ENCODE results near the gene FBXO21.

Gene FBXO21

DNA sequence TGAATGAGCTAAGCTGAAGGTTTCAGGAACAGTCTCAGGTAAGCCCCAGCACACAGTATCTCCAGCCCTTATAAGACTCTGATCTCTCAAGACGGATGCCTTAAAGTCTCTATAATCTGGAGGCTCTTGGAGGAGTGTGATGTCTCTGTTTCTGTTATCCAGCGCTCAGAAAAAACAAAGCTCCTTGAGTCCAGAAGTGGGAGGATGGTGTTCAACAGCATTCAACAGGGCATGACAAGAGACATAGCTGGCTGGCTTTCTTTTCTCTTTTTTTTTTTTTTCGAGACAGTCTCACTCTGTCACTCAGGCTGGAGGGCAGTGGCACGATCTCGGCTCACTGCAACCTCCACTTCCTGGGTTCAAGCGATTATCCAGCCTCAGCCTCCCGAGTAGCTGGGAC lies 59.5 kb downstream of the FBXO21 start:
- H3K36me3 ChIP-seq (ENCODE audit: insufficient read depth, low read length), result no peaks in the 10 kb centered on the region
- TF ChIP-seq, protein P1, sequence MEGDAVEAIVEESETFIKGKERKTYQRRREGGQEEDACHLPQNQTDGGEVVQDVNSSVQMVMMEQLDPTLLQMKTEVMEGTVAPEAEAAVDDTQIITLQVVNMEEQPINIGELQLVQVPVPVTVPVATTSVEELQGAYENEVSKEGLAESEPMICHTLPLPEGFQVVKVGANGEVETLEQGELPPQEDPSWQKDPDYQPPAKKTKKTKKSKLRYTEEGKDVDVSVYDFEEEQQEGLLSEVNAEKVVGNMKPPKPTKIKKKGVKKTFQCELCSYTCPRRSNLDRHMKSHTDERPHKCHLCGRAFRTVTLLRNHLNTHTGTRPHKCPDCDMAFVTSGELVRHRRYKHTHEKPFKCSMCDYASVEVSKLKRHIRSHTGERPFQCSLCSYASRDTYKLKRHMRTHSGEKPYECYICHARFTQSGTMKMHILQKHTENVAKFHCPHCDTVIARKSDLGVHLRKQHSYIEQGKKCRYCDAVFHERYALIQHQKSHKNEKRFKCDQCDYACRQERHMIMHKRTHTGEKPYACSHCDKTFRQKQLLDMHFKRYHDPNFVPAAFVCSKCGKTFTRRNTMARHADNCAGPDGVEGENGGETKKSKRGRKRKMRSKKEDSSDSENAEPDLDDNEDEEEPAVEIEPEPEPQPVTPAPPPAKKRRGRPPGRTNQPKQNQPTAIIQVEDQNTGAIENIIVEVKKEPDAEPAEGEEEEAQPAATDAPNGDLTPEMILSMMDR (conservative IDR thresholded peaks at IDR 0.05; ENCODE audit: low read length), result no peak
- TF ChIP-seq EZH2phosphoT487 (IDR thresholded peaks at IDR 0.05; ENCODE audit: borderline replicate concordance), result no peak
- H4K20me1 ChIP-seq (ENCODE audit: insufficient read depth, low read length, poor library complexity, severe bottlenecking), result no peaks in the 10 kb centered on the region
- H3K79me2 ChIP-seq (ENCODE audit: insufficient read depth, low read length), result no peaks in the 10 kb centered on the region
- H2AFZ ChIP-seq (ENCODE audit: low read length), result no peak overlapping the region
- no peak overlapping the region for H3K4me2 ChIP-seq (ENCODE audit: low read depth, low read length, poor library complexity, severe bottlenecking)
- no peak overlapping the region for H3K4me3 ChIP-seq (ENCODE audit: low read length, poor library complexity, severe bottlenecking)
- no peak overlapping the region for H3K9ac ChIP-seq (ENCODE audit: low read depth, low read length, poor library complexity, severe bottlenecking)
- H3F3A ChIP-seq (ENCODE audit: low read depth), result peaks cover 8% of the 10 kb centered on the region; the same call in 1 of the 2 replicates
- peaks cover 23% of the 10 kb centered on the region for H3K4me1 ChIP-seq (ENCODE audit: insufficient read depth, low read length, poor library complexity, severe bottlenecking)
- no peaks in the 10 kb centered on the region for H3K27me3 ChIP-seq (ENCODE audit: insufficient read depth, low read length, poor library complexity, severe bottlenecking)
- no peaks in the 10 kb centered on the region for H3K9me2 ChIP-seq (replicated peaks; ENCODE audit: low read depth, low read length)
- no peaks in the 10 kb centered on the region for H3K9me3 ChIP-seq (ENCODE audit: insufficient read depth, low read depth, low read length)

DNA sequence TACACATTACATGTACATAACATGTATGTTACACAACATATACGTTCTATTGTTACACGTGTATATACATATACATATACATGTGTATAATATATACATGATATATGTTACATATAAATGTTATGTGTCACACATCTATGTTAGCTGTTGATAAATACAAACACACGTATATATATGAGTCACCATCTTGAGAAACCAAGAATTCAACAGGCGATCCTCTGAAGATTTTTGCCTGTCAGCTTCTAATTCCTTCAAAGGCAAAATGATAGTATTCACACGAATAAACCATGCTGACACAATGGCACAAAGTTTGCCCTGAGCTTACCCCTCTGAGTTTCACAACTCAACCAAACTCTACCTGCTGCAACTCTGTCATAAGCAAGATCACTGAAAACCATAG lies 60.9 kb downstream of the FBXO21 start:
- H3K9me2 ChIP-seq (replicated peaks; ENCODE audit: low read depth, low read length), result no peaks in the 10 kb centered on the region
- TF ChIP-seq EZH2phosphoT487 (IDR thresholded peaks at IDR 0.05; ENCODE audit: borderline replicate concordance), result no peak
- TF ChIP-seq, protein P1 (conservative IDR thresholded peaks at IDR 0.05; ENCODE audit: low read length), result no peak
- H3K9me3 ChIP-seq (ENCODE audit: insufficient read depth, low read depth, low read length), result no peaks in the 10 kb centered on the region
- H4K20me1 ChIP-seq (ENCODE audit: insufficient read depth, low read length, poor library complexity, severe bottlenecking), result no peaks in the 10 kb centered on the region
- peaks cover 6% of the 10 kb centered on the region; the same call in 1 of the 2 replicates for H3F3A ChIP-seq (ENCODE audit: low read depth)
- H3K9ac ChIP-seq (ENCODE audit: low read depth, low read length, poor library complexity, severe bottlenecking), result no peak overlapping the region
- H2AFZ ChIP-seq (ENCODE audit: low read length), result no peak overlapping the region
- no peaks in the 10 kb centered on the region for H3K36me3 ChIP-seq (ENCODE audit: insufficient read depth, low read length)
- H3K79me2 ChIP-seq (ENCODE audit: insufficient read depth, low read length), result no peaks in the 10 kb centered on the region
- no peak overlapping the region for H3K4me2 ChIP-seq (ENCODE audit: low read depth, low read length, poor library complexity, severe bottlenecking)
- H3K4me3 ChIP-seq (ENCODE audit: low read length, poor library complexity, severe bottlenecking), result no peak overlapping the region
- no peaks in the 10 kb centered on the region for H3K27me3 ChIP-seq (ENCODE audit: insufficient read depth, low read length, poor library complexity, severe bottlenecking)
- H3K4me1 ChIP-seq (ENCODE audit: insufficient read depth, low read length, poor library complexity, severe bottlenecking), result peaks cover 25% of the 10 kb centered on the region

DNA sequence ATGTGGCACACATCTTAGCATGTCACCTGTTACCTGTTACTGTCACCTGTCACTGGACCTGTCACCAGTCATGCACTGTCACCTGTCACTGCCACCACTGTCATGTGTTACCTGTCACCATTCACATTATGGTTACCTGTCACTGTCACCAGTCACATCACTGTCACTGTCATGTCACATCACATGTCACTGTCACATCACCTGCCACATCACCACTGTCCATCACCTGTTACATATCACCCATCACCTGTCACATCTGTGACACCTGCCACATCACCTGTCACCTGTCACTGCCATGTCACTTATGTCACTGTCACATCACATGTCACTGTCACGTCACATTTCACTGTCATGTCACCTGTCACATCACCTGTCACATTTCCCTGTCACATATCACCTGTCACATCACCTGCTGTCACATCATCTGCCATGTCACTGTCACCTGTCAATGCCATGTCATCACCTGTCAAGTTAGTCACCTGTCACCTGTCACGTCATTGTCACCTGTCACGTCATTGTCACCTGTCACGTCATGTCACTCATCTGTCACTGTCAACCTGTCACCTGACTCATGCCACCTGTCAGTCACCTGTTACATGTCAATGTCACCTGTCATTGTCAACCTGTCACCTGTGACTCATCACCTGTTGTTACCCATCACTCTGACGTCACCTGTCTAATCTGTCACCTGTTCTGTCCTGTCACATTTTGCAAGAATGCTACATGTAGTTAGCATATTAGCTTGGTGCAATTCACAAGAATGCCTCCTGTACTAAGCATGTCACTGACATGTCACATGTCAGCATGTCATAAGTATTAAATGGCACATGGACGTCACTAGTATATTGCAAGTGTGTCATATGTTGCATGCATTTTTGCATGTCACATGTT lies 62.1 kb downstream of the FBXO21 start:
- H3K79me2 ChIP-seq (ENCODE audit: insufficient read depth, low read length), result no peaks in the 10 kb centered on the region
- H3K4me2 ChIP-seq (ENCODE audit: low read depth, low read length, poor library complexity, severe bottlenecking), result no peak overlapping the region
- no peaks in the 10 kb centered on the region for H4K20me1 ChIP-seq (ENCODE audit: insufficient read depth, low read length, poor library complexity, severe bottlenecking)
- H3F3A ChIP-seq (ENCODE audit: low read depth), result no peaks in the 10 kb centered on the region
- H3K27me3 ChIP-seq (ENCODE audit: insufficient read depth, low read length, poor library complexity, severe bottlenecking), result no peaks in the 10 kb centered on the region
- H3K9ac ChIP-seq (ENCODE audit: low read depth, low read length, poor library complexity, severe bottlenecking), result no peak overlapping the region
- H2AFZ ChIP-seq (ENCODE audit: low read length), result no peak overlapping the region
- no peaks in the 10 kb centered on the region for H3K36me3 ChIP-seq (ENCODE audit: insufficient read depth, low read length)
- TF ChIP-seq, protein P1 (conservative IDR thresholded peaks at IDR 0.05; ENCODE audit: low read length), result no peak
- TF ChIP-seq EZH2phosphoT487 (IDR thresholded peaks at IDR 0.05; ENCODE audit: borderline replicate concordance), result no peak
- peaks cover 21% of the 10 kb centered on the region for H3K4me1 ChIP-seq (ENCODE audit: insufficient read depth, low read length, poor library complexity, severe bottlenecking)
- no peaks in the 10 kb centered on the region for H3K9me3 ChIP-seq (ENCODE audit: insufficient read depth, low read depth, low read length)
- H3K4me3 ChIP-seq (ENCODE audit: low read length, poor library complexity, severe bottlenecking), result no peak overlapping the region
- H3K9me2 ChIP-seq (replicated peaks; ENCODE audit: low read depth, low read length), result no peaks in the 10 kb centered on the region

All from Loucy (cell line).